OCI-LY1 (cell line): ENCODE data around the gene CIAO2A.

ENCODE experiments used
- H2AFZ ChIP-seq: fragments of 200-600 bp; sonication (generic), shearing (Covaris generic); 2 replicates; pipeline ENCODE4 v1.6.0; 2014; ENCODE audit warnings: antibody characterized with exemption, mild to moderate bottlenecking, low read length
- H3F3A ChIP-seq: fragments of 200-600 bp; sonication (generic), shearing (Covaris generic); 2 replicates; pipeline ENCODE4 v1.6.0; 2014; ENCODE audit warnings: mild to moderate bottlenecking, antibody characterized with exemption, low read length, moderate library complexity; ENCODE audit not compliant: insufficient read depth
- H3K27ac ChIP-seq: fragments of 200-600 bp; sonication (generic); 2 replicates; pipeline ENCODE4 v1.5.1; 2014; ENCODE audit warnings: low read length, mixed run types, mild to moderate bottlenecking, low read depth; ENCODE audit not compliant: poor library complexity, severe bottlenecking
- H3K27me3 ChIP-seq: fragments of 200-600 bp; sonication (generic); 2 replicates; pipeline ENCODE4 v1.6.0; 2014; ENCODE audit warnings: antibody characterized with exemption, mild to moderate bottlenecking, low read length, moderate library complexity; ENCODE audit not compliant: insufficient read depth
- H3K36me3 ChIP-seq: fragments of 200-600 bp; sonication (generic); 2 replicates; pipeline ENCODE4 v1.6.1; 2014; ENCODE audit warnings: mild to moderate bottlenecking, antibody characterized with exemption, low read length, moderate library complexity, mixed read lengths; ENCODE audit not compliant: insufficient read depth
- H3K4me1 ChIP-seq: fragments of 200-600 bp; sonication (generic); 2 replicates; pipeline ENCODE4 v1.5.1; 2014; ENCODE audit warnings: mild to moderate bottlenecking, low read length, moderate library complexity; ENCODE audit not compliant: insufficient read depth, severe bottlenecking
- H3K4me2 ChIP-seq: fragments of 200-600 bp; sonication (generic), shearing (Covaris generic); 2 replicates; pipeline ENCODE4 v1.6.1; 2014; ENCODE audit warnings: low read length
- H3K4me3 ChIP-seq: fragments of 200-600 bp; sonication (generic); 2 replicates; pipeline ENCODE4 v1.5.1; 2014; ENCODE audit warnings: low read length, low read depth, mild to moderate bottlenecking, mixed read lengths; ENCODE audit not compliant: poor library complexity, severe bottlenecking
- H3K79me2 ChIP-seq: fragments of 200-600 bp; shearing (Covaris generic); 2 replicates; pipeline ENCODE4 v1.6.1; 2016; ENCODE audit warnings: mixed run types, low read length, mixed read lengths; ENCODE audit not compliant: insufficient read depth
- H3K9ac ChIP-seq: fragments of 200-600 bp; sonication (generic), shearing (Covaris generic); 2 replicates; pipeline ENCODE4 v1.6.1; 2014; ENCODE audit warnings: mild to moderate bottlenecking, low read length, mixed read lengths
- H3K9me2 ChIP-seq: fragments of 200-600 bp; sonication (generic), shearing (Covaris generic); 2 replicates; pipeline ENCODE4 v1.6.1; 2014; ENCODE audit warnings: low read depth, mild to moderate bottlenecking, low read length, mixed read lengths
- H3K9me3 ChIP-seq: fragments of 200-600 bp; shearing (Covaris generic); 2 replicates; pipeline ENCODE4 v1.6.1; 2014; ENCODE audit warnings: low read length, mixed read lengths
- H4K20me1 ChIP-seq: fragments of 200-600 bp; sonication (generic), shearing (Covaris generic); 2 replicates; pipeline ENCODE4 v1.6.0; 2016; ENCODE audit warnings: mild to moderate bottlenecking, low read length; ENCODE audit not compliant: insufficient read depth
- EZH2 ChIP-seq: fragments of 200-600 bp; sonication (generic), shearing (Covaris generic); IDR thresholded peaks from 2 replicates; pipeline ENCODE4 v1.8.0; 2017; ENCODE audit warnings: borderline replicate concordance, mixed run types, mild to moderate bottlenecking, antibody characterized with exemption, low read length, moderate library complexity, mixed read lengths
- TF ChIP-seq, protein P1 (sequence below): fragments of 200-600 bp; sonication (generic), shearing (Covaris generic); IDR thresholded peaks from 2 replicates; pipeline ENCODE4 v1.5.1; 2017; ENCODE audit warnings: mild to moderate bottlenecking, antibody characterized with exemption, low read length, moderate library complexity, mixed read lengths

Gene CIAO2A

DNA sequence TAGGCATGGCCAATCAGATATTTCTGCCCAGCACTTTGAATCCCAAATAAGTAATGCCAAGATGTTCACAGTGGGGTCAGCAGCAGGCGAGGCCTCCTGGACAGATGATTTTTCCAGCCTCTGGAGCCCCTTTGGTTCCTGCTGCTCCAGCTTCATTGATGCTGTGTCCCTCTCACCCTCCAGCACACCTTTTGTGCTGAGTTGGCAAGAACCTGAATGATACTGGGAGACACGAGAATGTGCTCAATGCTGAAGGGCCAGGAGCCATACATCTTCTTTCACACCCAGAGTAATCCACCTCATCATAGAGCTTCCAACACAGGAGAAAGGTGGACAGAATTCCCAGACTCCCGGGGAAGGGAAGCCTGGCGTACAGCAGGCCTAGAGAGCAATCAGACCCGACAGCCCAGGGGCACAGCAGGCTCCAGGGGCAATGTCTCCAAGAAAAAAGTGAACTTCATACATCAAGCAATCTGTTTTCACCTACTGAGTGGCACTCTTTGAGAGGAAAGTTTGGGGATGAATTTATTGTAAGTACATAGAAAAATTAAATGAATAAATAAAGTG lies 40.6 kb downstream of the CIAO2A start:
- H3K36me3 ChIP-seq: no peaks in the 10 kb centered on the region
- H3K9me3 ChIP-seq: no peaks in the 10 kb centered on the region
- TF ChIP-seq, protein P1, sequence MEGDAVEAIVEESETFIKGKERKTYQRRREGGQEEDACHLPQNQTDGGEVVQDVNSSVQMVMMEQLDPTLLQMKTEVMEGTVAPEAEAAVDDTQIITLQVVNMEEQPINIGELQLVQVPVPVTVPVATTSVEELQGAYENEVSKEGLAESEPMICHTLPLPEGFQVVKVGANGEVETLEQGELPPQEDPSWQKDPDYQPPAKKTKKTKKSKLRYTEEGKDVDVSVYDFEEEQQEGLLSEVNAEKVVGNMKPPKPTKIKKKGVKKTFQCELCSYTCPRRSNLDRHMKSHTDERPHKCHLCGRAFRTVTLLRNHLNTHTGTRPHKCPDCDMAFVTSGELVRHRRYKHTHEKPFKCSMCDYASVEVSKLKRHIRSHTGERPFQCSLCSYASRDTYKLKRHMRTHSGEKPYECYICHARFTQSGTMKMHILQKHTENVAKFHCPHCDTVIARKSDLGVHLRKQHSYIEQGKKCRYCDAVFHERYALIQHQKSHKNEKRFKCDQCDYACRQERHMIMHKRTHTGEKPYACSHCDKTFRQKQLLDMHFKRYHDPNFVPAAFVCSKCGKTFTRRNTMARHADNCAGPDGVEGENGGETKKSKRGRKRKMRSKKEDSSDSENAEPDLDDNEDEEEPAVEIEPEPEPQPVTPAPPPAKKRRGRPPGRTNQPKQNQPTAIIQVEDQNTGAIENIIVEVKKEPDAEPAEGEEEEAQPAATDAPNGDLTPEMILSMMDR: no peak
- no peak for TF ChIP-seq EZH2
- no peak overlapping the region for H3K9ac ChIP-seq
- no peaks in the 10 kb centered on the region for H3F3A ChIP-seq
- H4K20me1 ChIP-seq: no peaks in the 10 kb centered on the region
- peaks cover 19% of the 10 kb centered on the region for H3K4me1 ChIP-seq
- H3K27ac ChIP-seq: no peak overlapping the region
- H3K4me3 ChIP-seq: no peak overlapping the region
- H3K79me2 ChIP-seq: no peaks in the 10 kb centered on the region
- no peak overlapping the region for H2AFZ ChIP-seq
- no peaks in the 10 kb centered on the region for H3K27me3 ChIP-seq
- H3K4me2 ChIP-seq: no peak overlapping the region
- H3K9me2 ChIP-seq: no peaks in the 10 kb centered on the region

GRCh38 chr15:64051407-64052259 lies 42.0 kb downstream of the CIAO2A start:
- H2AFZ ChIP-seq: no peak overlapping the region
- H3K4me2 ChIP-seq: no peak overlapping the region
- TF ChIP-seq EZH2: no peak
- TF ChIP-seq, protein P1: no peak
- no peaks in the 10 kb centered on the region for H3K36me3 ChIP-seq
- no peaks in the 10 kb centered on the region for H3F3A ChIP-seq
- no peaks in the 10 kb centered on the region for H3K79me2 ChIP-seq
- peaks cover 25% of the 10 kb centered on the region for H3K4me1 ChIP-seq
- H3K27me3 ChIP-seq: no peaks in the 10 kb centered on the region
- no peaks in the 10 kb centered on the region for H3K9me3 ChIP-seq
- H3K9ac ChIP-seq: no peak overlapping the region
- no peak overlapping the region for H3K27ac ChIP-seq
- H4K20me1 ChIP-seq: no peaks in the 10 kb centered on the region
- H3K4me3 ChIP-seq: no peak overlapping the region
- H3K9me2 ChIP-seq: no peaks in the 10 kb centered on the region

GRCh38 chr15:64051093-64051402 lies 42.6 kb downstream of the CIAO2A start:
- H3K4me3 ChIP-seq: no peak overlapping the region
- peaks cover 28% of the 10 kb centered on the region for H3K4me1 ChIP-seq

More at GRCh38 chr15:64051093-64051402, 42.6 kb downstream of the CIAO2A start:
- Histone ChIP-seq H3K9me3 (no peaks in the 10 kb centered on the region), H3K79me2 (no peaks in the 10 kb centered on the region), H3K27me3 (no peaks in the 10 kb centered on the region), H3F3A (no peaks in the 10 kb centered on the region), H2AFZ (no peak overlapping the region), H3K36me3 (no peaks in the 10 kb centered on the region), H3K4me2 (no peak overlapping the region), H3K27ac (no peak overlapping the region), H3K9me2 (no peaks in the 10 kb centered on the region), H4K20me1 (no peaks in the 10 kb centered on the region), H3K9ac (no peak overlapping the region)
- no peak for TF ChIP-seq EZH2
- TF ChIP-seq, protein P1: no peak
